A549 (cell line): ENCODE results near the gene MAT1A. TPM values are rescaled to one million over a fixed set of nuclear protein-coding genes. Genes with fewer than 3 reads are reported as not detected.
A peak's percentile ranks its signal among the peaks of the same experiment; 100 is the strongest.

ENCODE experiments used
- ATAC-seq, 2 experiments: fragments of 200-7000 bp in 1 of 2; fragments of >200 bp in 1 of 2; cut with Nextera tagmentation in 1 of 2; cut with Tn5 transposase in 1 of 2; 3 replicates each; pipeline versions ENCODE4 v1.8.0 to v1.9.1; 2018 to 2020; ENCODE audit warnings: mild to moderate bottlenecking in 1 of 2, moderate library complexity in 1 of 2
- CTCF ChIA-PET: fragments of 300-600 bp; sonication (Branson Sonifier 250); formaldehyde crosslinking; extraction: SDS; loops from one replicate; lab custom pipeline; 2021; ENCODE audit warnings: antibody characterized with exemption, inconsistent platforms; lab: Yijun Ruan, JAX
- POLR2A ChIA-PET: fragments of 350-600 bp; formaldehyde crosslinking; extraction: SDS; loops from one replicate; lab custom pipeline; 2021; ENCODE audit warnings: antibody characterized with exemption, inconsistent platforms; lab: Yijun Ruan, JAX
- DNase-seq, 2 experiments: peaks; one replicate each; pipeline versions ENCODE4 v3.0.0 to v3.0.0-alpha.2; 2011 to 2016; ENCODE audit warnings: low read depth in 1 of 2, low spot score in 1 of 2
- FAIRE-seq: peaks from 2 replicates; lab custom pipeline; 2011; peaks lifted over from hg19 to GRCh38; lab: Jason Lieb, UNC
- H3K27ac ChIP-seq, 2 experiments: fragments of >200 bp; sonication (Bioruptor Twin); formaldehyde crosslinking; 3 replicates each; pipeline ENCODE4 v1.5.1; 2016 to 2017
- H3K4me1 ChIP-seq: fragments of >200 bp; sonication (Bioruptor Twin); formaldehyde crosslinking; 3 replicates; pipeline ENCODE4 v1.6.1; 2016
- H3K4me2 ChIP-seq: fragments of >200 bp; sonication (Bioruptor Twin); formaldehyde crosslinking; 3 replicates; pipeline ENCODE4 v1.6.1; 2016
- H3K4me3 ChIP-seq: fragments of >200 bp; sonication (Bioruptor Twin); formaldehyde crosslinking; 3 replicates; pipeline ENCODE4 v1.5.1; 2016
- H3K9me3 ChIP-seq: fragments of >200 bp; sonication (Bioruptor Twin); formaldehyde crosslinking; 3 replicates; pipeline ENCODE4 v1.6.1; 2016
- CBX2 ChIP-seq: fragments of 200-600 bp; sonication (generic); IDR thresholded peaks from 2 replicates; pipeline ENCODE4 v1.6.1; 2016; ENCODE audit warnings: low read depth, mild to moderate bottlenecking, borderline replicate concordance
- CEBPB ChIP-seq, 2 experiments: fragments of >200 bp in 1 of 2; sonication (Bioruptor Twin) in 1 of 2; formaldehyde crosslinking in 1 of 2; IDR thresholded peaks; 2 replicates each; pipeline ENCODE4 v1.6.1; 2012 to 2016
- CHD2 ChIP-seq: fragments of 150-350 bp; IDR thresholded peaks from 2 replicates; pipeline ENCODE4 v1.6.1; 2014; ENCODE audit warnings: low read length; ENCODE audit not compliant: partially characterized antibody
- FOSB ChIP-seq: fragments of 250-450 bp; sonication (Bioruptor Pico); IDR thresholded peaks from 2 replicates; pipeline ENCODE4 v1.5.0; 2020; ENCODE audit warnings: mild to moderate bottlenecking, moderate library complexity
- FOSL2 ChIP-seq, 2 experiments: fragments of 450-650 bp in 1 of 2; fragments of >200 bp in 1 of 2; sonication (Bioruptor Twin) in 1 of 2; formaldehyde crosslinking; IDR thresholded peaks; 2 replicates each; pipeline versions ENCODE4 v1.5.0 to v1.6.1; 2016 to 2020; ENCODE audit warnings: mild to moderate bottlenecking in 1 of 2, moderate library complexity in 1 of 2
- FOXS1 ChIP-seq: fragments of 250-450 bp; sonication (Bioruptor Pico); IDR thresholded peaks from 2 replicates; pipeline ENCODE4 v1.5.0; 2020; ENCODE audit warnings: mild to moderate bottlenecking, moderate library complexity
- GATA3 ChIP-seq: IDR thresholded peaks from 2 replicates; pipeline ENCODE4 v1.6.1; 2012; ENCODE audit warnings: borderline replicate concordance
- HOXA7 ChIP-seq: fragments of 250-450 bp; sonication (Bioruptor Pico); IDR thresholded peaks from 2 replicates; pipeline ENCODE4 v1.5.0; 2020; ENCODE audit warnings: mild to moderate bottlenecking, moderate library complexity
- HOXB13 ChIP-seq: fragments of 250-450 bp; sonication (Bioruptor Pico); IDR thresholded peaks from 2 replicates; pipeline ENCODE4 v1.5.0; 2020; ENCODE audit warnings: low read depth, mild to moderate bottlenecking, moderate library complexity
- JUNB ChIP-seq: fragments of >200 bp; sonication (Bioruptor Twin); formaldehyde crosslinking; IDR thresholded peaks from 2 replicates; pipeline ENCODE4 v1.6.1; 2016
- MAZ ChIP-seq: fragments of 150-350 bp; IDR thresholded peaks from 2 replicates; pipeline ENCODE4 v1.6.1; 2014; ENCODE audit warnings: antibody characterized with exemption, low read depth, low read length, borderline replicate concordance
- MYC ChIP-seq: IDR thresholded peaks from 2 replicates; pipeline ENCODE4 v1.6.1; 2012; ENCODE audit warnings: mild to moderate bottlenecking, inconsistent platforms, low read length, improper control_type of control experiment, borderline replicate concordance
- NFE2L2 ChIP-seq: fragments of 150-350 bp; conservative IDR thresholded peaks from 2 replicates; pipeline ENCODE4 v1.6.1; 2014; ENCODE audit warnings: low read length
- RARB ChIP-seq: fragments of 250-450 bp; sonication (Bioruptor Pico); IDR thresholded peaks from 2 replicates; pipeline ENCODE4 v1.8.0; 2021; ENCODE audit warnings: mild to moderate bottlenecking, moderate library complexity
- SREBF2 ChIP-seq: fragments of 450-650 bp; IDR thresholded peaks from 2 replicates; pipeline ENCODE4 v1.6.1; 2014; ENCODE audit warnings: mild to moderate bottlenecking, moderate library complexity
- TFCP2L1 ChIP-seq: fragments of 250-450 bp; sonication (Bioruptor Pico); IDR thresholded peaks from 2 replicates; pipeline ENCODE4 v1.5.0; 2021; ENCODE audit warnings: mild to moderate bottlenecking
- ZFP36 ChIP-seq: fragments of 450-650 bp; IDR thresholded peaks from 2 replicates; pipeline ENCODE4 v1.6.1; 2014; ENCODE audit warnings: borderline replicate concordance; ENCODE audit not compliant: partially characterized antibody
- WGBS: methylation state at CpG from one replicate; pipeline ENCODE4 v1.1.6; 2017; ENCODE audit errors: missing lambda C conversion rate; 5-methylcytosine and 5-hydroxymethylcytosine counted together
- polyA plus RNA-seq, 4 experiments: library from polyadenylated mRNA; depleted of rRNA in 3 of 4; stranded (reverse); fragments of >200 nt; fragmentation: RNase III in 1 of 4; extraction: RNeasy Plus Mini Kit Qiagen cat#74134 plus additional on column Dnase treatment in 1 of 4; gene quantifications; 2 replicates in 3 of 4; 3 replicates in 1 of 4; pipeline ENCODE4 v1.2.3, GENCODE V29; 2011 to 2017
- TF ChIP-seq, protein P1 (sequence below): IDR thresholded peaks from 2 replicates; pipeline ENCODE4 v1.6.1; 2012; ENCODE audit warnings: low read depth, borderline replicate concordance
- TF ChIP-seq, protein P2 (sequence below): fragments of 200-600 bp; sonication (generic); IDR thresholded peaks from 2 replicates; pipeline ENCODE4 v1.6.1; 2016; ENCODE audit warnings: antibody characterized with exemption, mild to moderate bottlenecking, moderate library complexity
- TF ChIP-seq, protein P3 (sequence below): fragments of >200 bp; sonication (Bioruptor Twin); formaldehyde crosslinking; IDR thresholded peaks from 2 replicates; pipeline ENCODE4 v1.6.1; 2016

Gene MAT1A
- polyA plus RNA-seq, 2 of the 4 experiments (the other 2 are of a cell fraction) = 0.03 to 0.13 TPM

GRCh38 chr10:80322158-80322557 lies 32.7 kb upstream of the MAT1A start:
- ChIA-PET CTCF (no interaction called here), POLR2A (no interaction called here)
- ATAC-seq (no peak), FAIRE-seq (no peak), DNase-seq (no peak)
- Histone ChIP-seq H3K4me2 (no peak overlapping the region), H3K4me1 (no peaks in the 10 kb centered on the region), H3K27ac (no peak overlapping the region), H3K4me3 (no peak overlapping the region), H3K9me3 (no peaks in the 10 kb centered on the region; the same call in 2 of the 3 replicates)
- 52% methylated on average over 2 of the region's 2 CpGs for WGBS
- no peak for TF ChIP-seq MAZ
- no peak for TF ChIP-seq RARB (CRISPR knock-in tag)
- TF ChIP-seq, protein P1, sequence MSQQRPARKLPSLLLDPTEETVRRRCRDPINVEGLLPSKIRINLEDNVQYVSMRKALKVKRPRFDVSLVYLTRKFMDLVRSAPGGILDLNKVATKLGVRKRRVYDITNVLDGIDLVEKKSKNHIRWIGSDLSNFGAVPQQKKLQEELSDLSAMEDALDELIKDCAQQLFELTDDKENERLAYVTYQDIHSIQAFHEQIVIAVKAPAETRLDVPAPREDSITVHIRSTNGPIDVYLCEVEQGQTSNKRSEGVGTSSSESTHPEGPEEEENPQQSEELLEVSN = no peak
- TF ChIP-seq CEBPB (IDR thresholded peaks at IDR 0.05) = peak in 1 of 2 experiments; percentile 22; a peak in 1 of 4 replicates

GRCh38 chr10:80321183-80321582 lies 31.7 kb upstream of the MAT1A start:
- 59% methylated on average over 5 of the region's 5 CpGs for WGBS
- Histone ChIP-seq H3K27ac (no peak overlapping the region), H3K9me3 (no peaks in the 10 kb centered on the region)
- TF ChIP-seq ZFP36 (no peak), FOXS1 (CRISPR knock-in tag) (no peak), CEBPB (IDR thresholded peaks at IDR 0.05) (no peak), GATA3 (no peak), MYC (no peak), FOSL2 (IDR thresholded peaks at IDR 0.05) (no peak), FOSL2 (CRISPR knock-in tag; IDR thresholded peaks at IDR 0.05) (no peak), HOXB13 (CRISPR knock-in tag) (no peak), RARB (CRISPR knock-in tag) (no peak), CBX2 (no peak), SREBF2 (no peak), CHD2 (no peak)
- TF ChIP-seq, protein P2, sequence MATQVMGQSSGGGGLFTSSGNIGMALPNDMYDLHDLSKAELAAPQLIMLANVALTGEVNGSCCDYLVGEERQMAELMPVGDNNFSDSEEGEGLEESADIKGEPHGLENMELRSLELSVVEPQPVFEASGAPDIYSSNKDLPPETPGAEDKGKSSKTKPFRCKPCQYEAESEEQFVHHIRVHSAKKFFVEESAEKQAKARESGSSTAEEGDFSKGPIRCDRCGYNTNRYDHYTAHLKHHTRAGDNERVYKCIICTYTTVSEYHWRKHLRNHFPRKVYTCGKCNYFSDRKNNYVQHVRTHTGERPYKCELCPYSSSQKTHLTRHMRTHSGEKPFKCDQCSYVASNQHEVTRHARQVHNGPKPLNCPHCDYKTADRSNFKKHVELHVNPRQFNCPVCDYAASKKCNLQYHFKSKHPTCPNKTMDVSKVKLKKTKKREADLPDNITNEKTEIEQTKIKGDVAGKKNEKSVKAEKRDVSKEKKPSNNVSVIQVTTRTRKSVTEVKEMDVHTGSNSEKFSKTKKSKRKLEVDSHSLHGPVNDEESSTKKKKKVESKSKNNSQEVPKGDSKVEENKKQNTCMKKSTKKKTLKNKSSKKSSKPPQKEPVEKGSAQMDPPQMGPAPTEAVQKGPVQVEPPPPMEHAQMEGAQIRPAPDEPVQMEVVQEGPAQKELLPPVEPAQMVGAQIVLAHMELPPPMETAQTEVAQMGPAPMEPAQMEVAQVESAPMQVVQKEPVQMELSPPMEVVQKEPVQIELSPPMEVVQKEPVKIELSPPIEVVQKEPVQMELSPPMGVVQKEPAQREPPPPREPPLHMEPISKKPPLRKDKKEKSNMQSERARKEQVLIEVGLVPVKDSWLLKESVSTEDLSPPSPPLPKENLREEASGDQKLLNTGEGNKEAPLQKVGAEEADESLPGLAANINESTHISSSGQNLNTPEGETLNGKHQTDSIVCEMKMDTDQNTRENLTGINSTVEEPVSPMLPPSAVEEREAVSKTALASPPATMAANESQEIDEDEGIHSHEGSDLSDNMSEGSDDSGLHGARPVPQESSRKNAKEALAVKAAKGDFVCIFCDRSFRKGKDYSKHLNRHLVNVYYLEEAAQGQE = no peak
- TF ChIP-seq, protein P3, sequence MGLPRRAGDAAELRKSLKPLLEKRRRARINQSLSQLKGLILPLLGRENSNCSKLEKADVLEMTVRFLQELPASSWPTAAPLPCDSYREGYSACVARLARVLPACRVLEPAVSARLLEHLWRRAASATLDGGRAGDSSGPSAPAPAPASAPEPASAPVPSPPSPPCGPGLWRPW = no peak
- TF ChIP-seq, all 56 proteins: peak for 0
- ChIA-PET CTCF (no interaction called here), POLR2A (no interaction called here)
- DNase-seq (no peak), ATAC-seq (no peak), FAIRE-seq (no peak)
- Histone ChIP-seq H3K4me1 (no peaks in the 10 kb centered on the region), H3K4me2 (no peak overlapping the region), H3K4me3 (no peak overlapping the region)

- POLR2A ChIA-PET = no interaction called here
Measured at GRCh38 chr10:80320377-80320776, 30.9 kb upstream of the MAT1A start.

More at GRCh38 chr10:80320377-80320776, 30.9 kb upstream of the MAT1A start:
- DNase-seq (no peak), FAIRE-seq (no peak), ATAC-seq (peak; percentile 8 to 30; a peak in 1 of 6 replicates)
- Histone ChIP-seq H3K4me2 (no peak overlapping the region), H3K4me1 (no peaks in the 10 kb centered on the region), H3K27ac (no peak overlapping the region), H3K4me3 (no peak overlapping the region), H3K9me3 (no peaks in the 10 kb centered on the region)
- TF ChIP-seq HOXA7 (CRISPR knock-in tag) (no peak), CEBPB (IDR thresholded peaks at IDR 0.05) (no peak), JUNB (no peak), TFCP2L1 (no peak), FOSL2 (IDR thresholded peaks at IDR 0.05) (no peak), FOSL2 (CRISPR knock-in tag; IDR thresholded peaks at IDR 0.05) (no peak), FOSB (no peak), NFE2L2 (no peak)
- TF ChIP-seq, protein P3 = no peak
- TF ChIP-seq, protein P1 = no peak
- CTCF ChIA-PET = no interaction called here
